ENCODE data around the gene CXCL6.

DNA sequence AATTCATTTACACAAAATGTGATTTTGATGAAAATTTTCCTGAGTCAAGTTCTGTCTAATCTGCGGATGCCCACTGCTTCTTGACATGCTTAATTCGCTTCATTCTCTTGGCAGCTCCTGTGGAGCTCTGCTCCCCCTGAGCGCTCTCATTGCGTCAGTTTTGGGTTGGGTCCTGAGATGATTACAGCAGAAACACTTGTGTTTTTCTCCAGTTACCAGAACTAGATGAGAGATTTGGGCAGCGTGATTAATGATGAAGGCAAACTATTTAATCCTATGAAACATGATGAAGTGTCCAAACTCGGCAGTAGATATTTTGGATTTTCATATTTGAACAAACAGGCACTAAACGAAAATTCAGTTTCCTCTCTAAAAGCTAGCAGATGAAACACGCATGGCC lies 28.5 kb downstream of the CXCL6 start:
- TF ChIP-seq CTCF (IDR thresholded peaks at IDR 0.05) (no peak), POLR2A (IDR thresholded peaks at IDR 0.05; ENCODE audit: low read depth) (no peak), POLR2AphosphoS5 (IDR thresholded peaks at IDR 0.05) (no peak), EP300 (IDR thresholded peaks at IDR 0.05) (no peak)
